HFF-Myc (cell line): ENCODE results near the gene NR3C1.
"Not testable (repeated sequence)": the region's sequence is repeated elsewhere in the genome, so short reads cannot be mapped to it uniquely, and the experiment has no call there.

ENCODE experiments used
- DNase-seq: peaks from one replicate; pipeline ENCODE4 v3.0.0-alpha.2; 2011; ENCODE audit warnings: low read depth; ENCODE audit errors: extremely low read depth
- H3K4me3 ChIP-seq: replicated peaks from 2 replicates; pipeline ENCODE4 v1.5.1; 2011; ENCODE audit warnings: low read depth, mild to moderate bottlenecking, control low read depth, low read length
- TF ChIP-seq, protein P1 (sequence below): IDR thresholded peaks from 2 replicates; pipeline ENCODE4 v1.5.1; 2012; ENCODE audit warnings: mild to moderate bottlenecking, low read depth, low read length, control low read depth; ENCODE audit errors: missing control alignments

Gene NR3C1

DNA sequence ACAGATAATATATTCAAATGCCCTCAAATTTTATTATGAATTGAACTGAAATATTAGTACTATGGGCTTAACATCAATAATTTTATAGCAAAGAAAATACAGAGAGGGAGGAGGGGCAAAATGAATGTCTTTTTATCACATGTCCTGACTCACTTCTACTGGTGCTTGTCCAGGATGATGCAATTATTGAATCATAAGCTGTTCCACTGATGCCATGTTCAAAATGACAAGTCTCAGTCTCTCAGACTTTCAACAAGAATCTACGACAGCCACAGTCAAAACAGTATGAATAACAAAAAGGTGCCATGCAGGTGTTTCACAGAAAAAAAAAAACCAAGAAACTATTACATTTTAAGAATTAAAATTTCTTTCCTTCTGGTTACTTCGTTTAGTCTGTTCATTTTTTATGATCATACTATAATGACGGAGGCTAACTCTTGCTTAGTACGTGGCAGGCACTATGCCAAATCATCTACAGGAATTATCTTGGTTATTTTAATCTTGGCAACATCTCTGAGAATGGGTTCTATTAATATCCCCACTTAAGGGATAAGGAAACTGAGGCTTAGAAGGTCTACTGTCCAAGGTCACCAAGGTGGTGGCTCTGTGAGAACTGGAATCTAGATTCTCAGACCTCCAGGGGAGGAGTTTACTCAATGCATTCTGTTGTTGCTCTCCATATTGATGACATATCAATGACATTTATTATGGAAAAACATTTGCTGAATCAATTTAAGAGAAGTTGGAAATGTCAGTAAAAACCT lies 61.5 kb downstream of the NR3C1 start:
- TF ChIP-seq, protein P1, sequence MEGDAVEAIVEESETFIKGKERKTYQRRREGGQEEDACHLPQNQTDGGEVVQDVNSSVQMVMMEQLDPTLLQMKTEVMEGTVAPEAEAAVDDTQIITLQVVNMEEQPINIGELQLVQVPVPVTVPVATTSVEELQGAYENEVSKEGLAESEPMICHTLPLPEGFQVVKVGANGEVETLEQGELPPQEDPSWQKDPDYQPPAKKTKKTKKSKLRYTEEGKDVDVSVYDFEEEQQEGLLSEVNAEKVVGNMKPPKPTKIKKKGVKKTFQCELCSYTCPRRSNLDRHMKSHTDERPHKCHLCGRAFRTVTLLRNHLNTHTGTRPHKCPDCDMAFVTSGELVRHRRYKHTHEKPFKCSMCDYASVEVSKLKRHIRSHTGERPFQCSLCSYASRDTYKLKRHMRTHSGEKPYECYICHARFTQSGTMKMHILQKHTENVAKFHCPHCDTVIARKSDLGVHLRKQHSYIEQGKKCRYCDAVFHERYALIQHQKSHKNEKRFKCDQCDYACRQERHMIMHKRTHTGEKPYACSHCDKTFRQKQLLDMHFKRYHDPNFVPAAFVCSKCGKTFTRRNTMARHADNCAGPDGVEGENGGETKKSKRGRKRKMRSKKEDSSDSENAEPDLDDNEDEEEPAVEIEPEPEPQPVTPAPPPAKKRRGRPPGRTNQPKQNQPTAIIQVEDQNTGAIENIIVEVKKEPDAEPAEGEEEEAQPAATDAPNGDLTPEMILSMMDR: no peak
- DNase-seq: no peak
- no peak overlapping the region for H3K4me3 ChIP-seq

DNA sequence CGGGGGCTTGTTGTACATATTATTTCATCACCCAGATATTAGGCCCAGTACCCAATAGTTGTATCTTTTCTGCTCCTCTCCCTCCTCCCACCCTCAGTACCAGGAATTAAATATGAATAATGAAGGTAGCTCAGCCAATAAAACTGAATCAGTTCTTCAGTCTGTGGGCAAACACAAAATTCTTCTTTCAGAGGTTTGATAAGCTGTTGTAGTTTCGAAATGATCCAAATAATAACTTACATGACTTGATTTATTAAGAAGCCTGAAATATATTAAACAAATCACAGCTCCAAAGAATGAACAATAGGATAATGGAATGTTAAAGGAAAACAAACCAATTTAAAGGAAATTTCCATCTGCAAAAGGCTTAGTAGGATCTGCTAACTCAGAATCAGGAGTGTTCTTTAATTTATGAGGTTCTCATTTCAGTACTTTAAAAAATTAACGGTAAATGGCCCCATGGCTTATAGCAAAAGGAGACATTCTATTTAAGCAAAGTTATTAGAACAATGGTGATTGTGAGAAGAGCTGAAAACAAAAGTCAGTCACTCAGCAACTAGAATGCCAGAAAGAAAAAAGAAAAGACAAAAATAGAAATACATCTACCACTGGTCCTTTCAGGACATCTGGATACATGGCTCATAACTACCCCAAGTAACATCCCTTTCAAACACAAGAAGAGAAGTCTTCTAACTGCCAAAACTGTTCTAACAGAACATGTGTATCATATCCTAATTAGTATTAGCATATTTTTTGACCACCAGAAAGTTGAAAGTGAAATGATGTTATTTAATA lies 62.4 kb downstream of the NR3C1 start:
- DNase-seq: no peak
- no peak overlapping the region for H3K4me3 ChIP-seq
- TF ChIP-seq, protein P1: no peak

DNA sequence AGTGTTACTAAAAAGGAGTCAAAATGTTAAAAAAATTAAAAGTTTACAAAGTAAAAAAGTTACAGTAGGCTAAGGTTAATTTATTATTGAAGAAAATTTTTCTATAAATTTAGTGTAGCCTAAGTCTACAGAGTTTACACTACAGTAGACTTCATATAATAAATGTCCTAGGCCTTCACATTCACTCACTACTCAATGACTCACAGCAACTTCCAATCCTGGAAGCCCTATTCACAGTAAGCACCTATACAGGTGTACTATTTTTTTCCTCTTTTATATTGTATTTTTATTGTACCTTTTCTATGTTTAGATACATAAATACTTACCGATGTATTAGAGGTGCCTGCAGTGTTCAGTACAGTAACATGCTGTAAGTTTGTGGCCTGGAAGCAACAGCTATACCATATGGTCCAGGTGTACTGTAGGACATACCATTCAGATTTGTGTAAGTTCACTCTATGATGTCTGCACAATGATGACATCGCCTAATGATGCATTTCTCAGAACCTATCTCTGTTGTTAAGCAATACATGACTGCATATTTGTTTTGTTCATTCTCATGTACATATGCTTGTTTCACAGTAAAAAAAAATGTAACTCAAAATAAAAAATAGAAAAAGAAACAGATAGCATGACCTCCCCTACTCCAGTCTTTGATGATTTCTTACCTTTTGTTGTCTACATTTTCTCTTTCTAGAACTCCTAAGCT lies 64.7 kb downstream of the NR3C1 start:
- TF ChIP-seq, protein P1: no peak
- H3K4me3 ChIP-seq: no peak overlapping the region
- DNase-seq: no peak

DNA sequence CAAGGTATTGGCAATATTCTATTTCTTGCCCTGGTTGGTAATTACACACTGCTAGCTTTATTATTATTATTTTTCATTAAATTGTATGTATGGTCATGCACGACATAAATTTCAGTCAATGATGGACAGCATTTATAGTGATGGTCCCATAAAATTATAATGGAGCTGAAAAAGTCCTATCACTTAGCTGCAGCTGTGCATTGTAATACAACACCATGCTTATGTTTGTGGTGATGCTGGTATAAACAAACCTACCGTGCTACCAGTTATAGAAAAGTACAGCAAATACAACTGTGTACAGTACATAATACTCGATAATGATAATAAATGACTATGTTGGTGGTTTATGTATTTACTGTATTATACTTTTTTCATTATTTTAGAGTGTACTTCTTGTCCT lies 65.5 kb downstream of the NR3C1 start:
- TF ChIP-seq, protein P1: no peak
- no peak overlapping the region for H3K4me3 ChIP-seq
- DNase-seq: no peak

DNA sequence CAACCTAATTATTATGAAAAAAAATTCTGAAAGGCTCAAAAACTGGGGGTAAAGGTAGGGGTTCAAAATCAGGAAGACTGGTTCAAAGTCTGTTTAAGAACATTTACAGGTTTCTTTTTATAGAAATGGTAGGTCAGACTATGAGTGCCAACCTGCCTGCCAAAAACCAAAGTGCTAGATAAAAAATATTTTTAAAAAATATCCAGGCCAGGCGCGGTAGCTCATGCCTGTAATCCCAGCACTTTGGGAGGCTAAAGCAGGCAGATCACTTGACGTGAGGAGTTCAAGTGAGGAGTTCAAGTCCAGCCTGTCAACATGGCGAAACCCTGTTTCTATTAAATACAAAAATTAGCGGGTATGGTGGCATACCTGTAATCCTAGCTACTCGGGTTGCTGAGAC lies 67.0 kb downstream of the NR3C1 start:
- H3K4me3 ChIP-seq: no peak overlapping the region
- TF ChIP-seq, protein P1: no peak
- DNase-seq: no peak

DNA sequence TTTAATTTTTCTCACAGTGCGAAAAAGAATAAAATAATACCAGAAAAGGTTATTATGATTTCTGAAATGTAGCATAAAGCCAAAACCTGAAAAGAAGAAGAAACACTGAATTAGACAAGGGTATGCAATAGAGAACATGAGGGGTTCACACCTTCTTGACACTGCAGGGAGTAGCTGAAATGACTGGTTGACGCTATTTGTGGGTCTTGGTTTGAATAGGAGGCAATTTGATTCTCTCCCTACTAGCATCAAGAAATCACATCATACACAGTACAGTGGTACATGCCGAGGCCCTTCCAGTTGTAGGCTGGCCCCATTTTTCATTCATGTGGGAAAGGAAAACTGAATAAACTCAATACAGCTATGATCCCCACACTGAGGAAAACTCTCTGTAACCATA lies 68.6 kb downstream of the NR3C1 start:
- DNase-seq: no peak
- TF ChIP-seq, protein P1: no peak
- H3K4me3 ChIP-seq: no peak overlapping the region

DNA sequence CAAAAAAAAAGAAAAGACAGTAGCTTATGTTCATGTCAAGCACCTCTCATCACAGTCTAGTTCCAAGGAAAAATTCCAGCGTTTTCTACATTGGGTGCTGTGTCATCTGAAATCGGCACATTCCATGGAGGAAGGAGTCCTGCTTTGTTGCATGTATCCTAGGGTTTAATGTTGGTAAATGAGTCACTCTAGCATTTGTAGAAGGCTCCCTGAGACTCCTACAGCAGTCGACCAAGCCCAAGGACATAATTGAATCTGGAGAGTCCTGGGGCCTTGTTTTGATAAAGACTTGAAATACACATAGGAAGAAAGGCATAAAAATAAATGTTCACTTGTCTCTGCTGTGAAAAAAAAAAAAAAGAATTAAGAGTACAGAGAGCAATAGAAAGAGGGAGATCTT lies 69.1 kb downstream of the NR3C1 start:
- not testable (repeated sequence) for DNase-seq, H3K4me3 ChIP-seq
